ENCODE results near the gene TGIF2. TPM values are rescaled to one million over a fixed set of nuclear protein-coding genes. Genes with fewer than 3 reads are reported as not detected.

TGIF2 gene
- total and polyA plus RNA-seq, 2 of the 8 experiments (the other 6 are each of a cell fraction or from before 2014, with no cell fraction given): 49.7 to 76.7 TPM

DNA sequence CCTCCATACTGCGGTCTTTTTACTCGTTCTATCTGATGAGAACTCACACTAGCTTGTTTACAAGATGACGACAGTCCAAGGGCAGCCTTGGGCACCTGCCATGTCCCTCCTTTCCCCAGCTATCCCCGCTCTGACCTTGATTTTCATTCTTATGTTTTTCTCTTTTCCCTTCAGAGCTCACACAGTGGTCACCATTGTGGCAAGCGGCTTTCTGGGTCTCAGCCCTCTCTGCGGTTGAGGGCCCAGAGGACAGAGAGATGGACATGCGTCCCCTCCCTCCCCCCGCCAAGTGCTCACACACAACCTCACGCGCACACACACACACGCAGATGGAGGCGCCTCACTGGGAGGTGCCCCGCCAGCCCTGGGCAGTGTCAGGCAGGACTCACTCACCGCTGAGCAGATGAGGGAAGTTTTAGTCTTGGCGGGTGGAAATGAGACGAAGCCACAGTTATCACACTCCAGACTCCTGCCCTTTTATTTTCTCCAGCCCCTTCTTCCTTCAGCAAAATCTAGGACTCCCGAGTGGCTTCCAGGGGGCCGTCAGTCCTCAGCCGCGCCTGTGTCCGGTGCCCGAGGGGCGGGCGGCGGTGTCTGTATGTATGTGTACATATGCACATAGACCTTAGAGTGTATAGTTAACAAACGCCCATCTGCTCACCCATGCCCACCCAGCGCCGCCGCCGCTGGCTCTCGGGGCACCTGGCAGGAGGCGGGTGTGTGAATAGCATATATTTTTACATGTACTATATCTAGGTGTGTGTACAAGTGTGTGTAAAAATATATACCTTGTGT, 45.9 kb upstream of the TGIF2 start (continued):
- TF ChIP-seq, protein P1, sequence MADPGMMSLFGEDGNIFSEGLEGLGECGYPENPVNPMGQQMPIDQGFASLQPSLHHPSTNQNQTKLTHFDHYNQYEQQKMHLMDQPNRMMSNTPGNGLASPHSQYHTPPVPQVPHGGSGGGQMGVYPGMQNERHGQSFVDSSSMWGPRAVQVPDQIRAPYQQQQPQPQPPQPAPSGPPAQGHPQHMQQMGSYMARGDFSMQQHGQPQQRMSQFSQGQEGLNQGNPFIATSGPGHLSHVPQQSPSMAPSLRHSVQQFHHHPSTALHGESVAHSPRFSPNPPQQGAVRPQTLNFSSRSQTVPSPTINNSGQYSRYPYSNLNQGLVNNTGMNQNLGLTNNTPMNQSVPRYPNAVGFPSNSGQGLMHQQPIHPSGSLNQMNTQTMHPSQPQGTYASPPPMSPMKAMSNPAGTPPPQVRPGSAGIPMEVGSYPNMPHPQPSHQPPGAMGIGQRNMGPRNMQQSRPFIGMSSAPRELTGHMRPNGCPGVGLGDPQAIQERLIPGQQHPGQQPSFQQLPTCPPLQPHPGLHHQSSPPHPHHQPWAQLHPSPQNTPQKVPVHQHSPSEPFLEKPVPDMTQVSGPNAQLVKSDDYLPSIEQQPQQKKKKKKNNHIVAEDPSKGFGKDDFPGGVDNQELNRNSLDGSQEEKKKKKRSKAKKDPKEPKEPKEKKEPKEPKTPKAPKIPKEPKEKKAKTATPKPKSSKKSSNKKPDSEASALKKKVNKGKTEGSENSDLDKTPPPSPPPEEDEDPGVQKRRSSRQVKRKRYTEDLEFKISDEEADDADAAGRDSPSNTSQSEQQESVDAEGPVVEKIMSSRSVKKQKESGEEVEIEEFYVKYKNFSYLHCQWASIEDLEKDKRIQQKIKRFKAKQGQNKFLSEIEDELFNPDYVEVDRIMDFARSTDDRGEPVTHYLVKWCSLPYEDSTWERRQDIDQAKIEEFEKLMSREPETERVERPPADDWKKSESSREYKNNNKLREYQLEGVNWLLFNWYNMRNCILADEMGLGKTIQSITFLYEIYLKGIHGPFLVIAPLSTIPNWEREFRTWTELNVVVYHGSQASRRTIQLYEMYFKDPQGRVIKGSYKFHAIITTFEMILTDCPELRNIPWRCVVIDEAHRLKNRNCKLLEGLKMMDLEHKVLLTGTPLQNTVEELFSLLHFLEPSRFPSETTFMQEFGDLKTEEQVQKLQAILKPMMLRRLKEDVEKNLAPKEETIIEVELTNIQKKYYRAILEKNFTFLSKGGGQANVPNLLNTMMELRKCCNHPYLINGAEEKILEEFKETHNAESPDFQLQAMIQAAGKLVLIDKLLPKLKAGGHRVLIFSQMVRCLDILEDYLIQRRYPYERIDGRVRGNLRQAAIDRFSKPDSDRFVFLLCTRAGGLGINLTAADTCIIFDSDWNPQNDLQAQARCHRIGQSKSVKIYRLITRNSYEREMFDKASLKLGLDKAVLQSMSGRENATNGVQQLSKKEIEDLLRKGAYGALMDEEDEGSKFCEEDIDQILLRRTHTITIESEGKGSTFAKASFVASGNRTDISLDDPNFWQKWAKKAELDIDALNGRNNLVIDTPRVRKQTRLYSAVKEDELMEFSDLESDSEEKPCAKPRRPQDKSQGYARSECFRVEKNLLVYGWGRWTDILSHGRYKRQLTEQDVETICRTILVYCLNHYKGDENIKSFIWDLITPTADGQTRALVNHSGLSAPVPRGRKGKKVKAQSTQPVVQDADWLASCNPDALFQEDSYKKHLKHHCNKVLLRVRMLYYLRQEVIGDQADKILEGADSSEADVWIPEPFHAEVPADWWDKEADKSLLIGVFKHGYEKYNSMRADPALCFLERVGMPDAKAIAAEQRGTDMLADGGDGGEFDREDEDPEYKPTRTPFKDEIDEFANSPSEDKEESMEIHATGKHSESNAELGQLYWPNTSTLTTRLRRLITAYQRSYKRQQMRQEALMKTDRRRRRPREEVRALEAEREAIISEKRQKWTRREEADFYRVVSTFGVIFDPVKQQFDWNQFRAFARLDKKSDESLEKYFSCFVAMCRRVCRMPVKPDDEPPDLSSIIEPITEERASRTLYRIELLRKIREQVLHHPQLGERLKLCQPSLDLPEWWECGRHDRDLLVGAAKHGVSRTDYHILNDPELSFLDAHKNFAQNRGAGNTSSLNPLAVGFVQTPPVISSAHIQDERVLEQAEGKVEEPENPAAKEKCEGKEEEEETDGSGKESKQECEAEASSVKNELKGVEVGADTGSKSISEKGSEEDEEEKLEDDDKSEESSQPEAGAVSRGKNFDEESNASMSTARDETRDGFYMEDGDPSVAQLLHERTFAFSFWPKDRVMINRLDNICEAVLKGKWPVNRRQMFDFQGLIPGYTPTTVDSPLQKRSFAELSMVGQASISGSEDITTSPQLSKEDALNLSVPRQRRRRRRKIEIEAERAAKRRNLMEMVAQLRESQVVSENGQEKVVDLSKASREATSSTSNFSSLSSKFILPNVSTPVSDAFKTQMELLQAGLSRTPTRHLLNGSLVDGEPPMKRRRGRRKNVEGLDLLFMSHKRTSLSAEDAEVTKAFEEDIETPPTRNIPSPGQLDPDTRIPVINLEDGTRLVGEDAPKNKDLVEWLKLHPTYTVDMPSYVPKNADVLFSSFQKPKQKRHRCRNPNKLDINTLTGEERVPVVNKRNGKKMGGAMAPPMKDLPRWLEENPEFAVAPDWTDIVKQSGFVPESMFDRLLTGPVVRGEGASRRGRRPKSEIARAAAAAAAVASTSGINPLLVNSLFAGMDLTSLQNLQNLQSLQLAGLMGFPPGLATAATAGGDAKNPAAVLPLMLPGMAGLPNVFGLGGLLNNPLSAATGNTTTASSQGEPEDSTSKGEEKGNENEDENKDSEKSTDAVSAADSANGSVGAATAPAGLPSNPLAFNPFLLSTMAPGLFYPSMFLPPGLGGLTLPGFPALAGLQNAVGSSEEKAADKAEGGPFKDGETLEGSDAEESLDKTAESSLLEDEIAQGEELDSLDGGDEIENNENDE (IDR thresholded peaks at IDR 0.05; ENCODE audit: insufficient replicate concordance, low read length): no peak
